Measurements from ENCODE around the gene RPP21. TPM values are rescaled to one million over a fixed set of nuclear protein-coding genes. Genes with fewer than 3 reads are reported as not detected.
"Not testable (repeated sequence)": the region's sequence is repeated elsewhere in the genome, so short reads cannot be mapped to it uniquely, and the experiment has no call there.

The RPP21 gene
- total RNA-seq, 1 donor from 2014 or later, result 35.2 TPM

DNA sequence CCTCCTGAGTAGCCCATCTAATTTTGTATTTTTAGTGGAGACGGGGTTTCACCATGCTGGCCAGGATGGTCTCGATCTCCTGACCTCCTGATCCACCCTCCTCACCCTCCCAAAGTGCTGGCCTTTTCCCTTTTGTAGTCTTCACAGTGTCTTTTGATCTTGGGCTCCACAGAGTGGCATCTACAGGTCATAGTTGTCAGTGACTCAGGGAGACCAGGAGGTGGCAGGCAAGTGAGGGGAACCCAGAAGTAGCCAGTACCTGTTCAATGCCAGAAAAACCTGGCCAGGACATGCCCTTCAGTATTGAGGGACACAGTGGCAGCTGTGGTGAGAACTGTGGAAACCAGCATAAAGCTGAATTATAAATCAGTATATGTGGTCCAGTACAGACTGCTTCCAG lies 19.6 kb downstream of the RPP21 start:
- TF ChIP-seq, protein P1, sequence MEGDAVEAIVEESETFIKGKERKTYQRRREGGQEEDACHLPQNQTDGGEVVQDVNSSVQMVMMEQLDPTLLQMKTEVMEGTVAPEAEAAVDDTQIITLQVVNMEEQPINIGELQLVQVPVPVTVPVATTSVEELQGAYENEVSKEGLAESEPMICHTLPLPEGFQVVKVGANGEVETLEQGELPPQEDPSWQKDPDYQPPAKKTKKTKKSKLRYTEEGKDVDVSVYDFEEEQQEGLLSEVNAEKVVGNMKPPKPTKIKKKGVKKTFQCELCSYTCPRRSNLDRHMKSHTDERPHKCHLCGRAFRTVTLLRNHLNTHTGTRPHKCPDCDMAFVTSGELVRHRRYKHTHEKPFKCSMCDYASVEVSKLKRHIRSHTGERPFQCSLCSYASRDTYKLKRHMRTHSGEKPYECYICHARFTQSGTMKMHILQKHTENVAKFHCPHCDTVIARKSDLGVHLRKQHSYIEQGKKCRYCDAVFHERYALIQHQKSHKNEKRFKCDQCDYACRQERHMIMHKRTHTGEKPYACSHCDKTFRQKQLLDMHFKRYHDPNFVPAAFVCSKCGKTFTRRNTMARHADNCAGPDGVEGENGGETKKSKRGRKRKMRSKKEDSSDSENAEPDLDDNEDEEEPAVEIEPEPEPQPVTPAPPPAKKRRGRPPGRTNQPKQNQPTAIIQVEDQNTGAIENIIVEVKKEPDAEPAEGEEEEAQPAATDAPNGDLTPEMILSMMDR (IDR thresholded peaks at IDR 0.05; ENCODE audit: unreplicated experiment), result no peak
- H3K36me3 Mint-ChIP-seq (ENCODE audit: low read depth, unreplicated experiment), result no peaks in the 10 kb centered on the region
- H3K4me3 Mint-ChIP-seq (ENCODE audit: unreplicated experiment), result no peak overlapping the region
- no peaks in the 10 kb centered on the region for H3K27me3 Mint-ChIP-seq (ENCODE audit: unreplicated experiment)
- H3K9me3 Mint-ChIP-seq (ENCODE audit: unreplicated experiment), result no peaks in the 10 kb centered on the region
- DNase-seq (ENCODE audit: low spot score), result no peak
- H3K27ac Mint-ChIP-seq (ENCODE audit: unreplicated experiment), result no peak overlapping the region
- H3K4me1 Mint-ChIP-seq (ENCODE audit: unreplicated experiment), result peaks cover 3% of the 10 kb centered on the region

DNA sequence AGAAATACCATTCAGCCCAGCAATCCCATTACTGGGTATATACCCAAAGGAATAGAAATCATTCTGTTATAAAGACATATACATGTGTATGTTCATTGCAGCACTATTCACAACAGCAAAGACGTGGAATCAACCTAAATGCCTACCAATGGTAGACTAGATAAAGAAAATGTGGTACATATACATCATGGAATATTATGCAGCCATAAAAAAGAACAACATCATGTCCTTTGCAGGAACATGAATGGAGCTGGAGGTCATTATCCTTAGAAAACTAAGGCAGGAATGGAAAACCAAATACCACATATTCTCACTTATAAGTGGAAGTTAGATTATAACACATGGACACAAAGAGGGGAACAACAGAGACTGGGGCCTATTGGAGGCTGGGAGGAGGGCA lies 24.3 kb downstream of the RPP21 start:
- H3K27ac Mint-ChIP-seq (ENCODE audit: unreplicated experiment); DNase-seq (ENCODE audit: low spot score); H3K4me1 Mint-ChIP-seq (ENCODE audit: unreplicated experiment); H3K27me3 Mint-ChIP-seq (ENCODE audit: unreplicated experiment); H3K36me3 Mint-ChIP-seq (ENCODE audit: low read depth, unreplicated experiment); H3K9me3 Mint-ChIP-seq (ENCODE audit: unreplicated experiment); H3K4me3 Mint-ChIP-seq (ENCODE audit: unreplicated experiment): not testable (repeated sequence)

DNA sequence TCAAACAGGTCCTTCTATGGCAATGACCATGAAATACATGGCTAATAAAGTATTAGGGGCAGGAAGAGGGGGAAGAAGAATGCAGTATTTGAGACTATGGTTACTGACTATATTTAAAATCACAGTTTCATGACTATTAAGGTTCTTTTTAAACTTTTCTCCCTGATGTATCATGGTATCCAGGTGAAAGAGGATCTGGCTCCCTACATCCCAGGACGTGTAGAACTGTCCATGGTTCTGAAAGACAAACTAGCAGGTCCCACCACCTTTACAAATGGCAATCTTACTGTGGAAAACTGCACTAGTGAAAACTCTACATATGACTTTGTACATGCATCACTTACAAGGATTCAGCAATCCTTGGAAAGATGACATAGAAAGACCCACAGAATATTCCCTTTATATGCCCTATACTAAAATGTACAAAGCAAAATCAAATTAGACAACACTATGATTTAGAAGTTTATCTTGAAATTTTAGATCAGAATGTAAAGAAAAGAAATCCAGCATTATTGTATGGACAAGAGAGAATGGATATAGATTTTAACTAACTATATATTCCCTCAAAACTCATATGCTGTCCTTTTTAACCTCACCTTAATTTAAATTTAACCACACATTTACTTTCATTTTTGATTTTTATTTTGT lies 33.5 kb downstream of the RPP21 start:
- Mint-ChIP-seq H3K4me1 (ENCODE audit: unreplicated experiment) (no peaks in the 10 kb centered on the region), H3K9me3 (ENCODE audit: unreplicated experiment) (no peaks in the 10 kb centered on the region), H3K27ac (ENCODE audit: unreplicated experiment) (no peak overlapping the region), H3K27me3 (ENCODE audit: unreplicated experiment) (peaks cover 3% of the 10 kb centered on the region), H3K36me3 (ENCODE audit: low read depth, unreplicated experiment) (no peaks in the 10 kb centered on the region), H3K4me3 (ENCODE audit: unreplicated experiment) (no peak overlapping the region)
- no peak for DNase-seq (ENCODE audit: low spot score)
- TF ChIP-seq, protein P1 (IDR thresholded peaks at IDR 0.05; ENCODE audit: unreplicated experiment), result no peak

DNA sequence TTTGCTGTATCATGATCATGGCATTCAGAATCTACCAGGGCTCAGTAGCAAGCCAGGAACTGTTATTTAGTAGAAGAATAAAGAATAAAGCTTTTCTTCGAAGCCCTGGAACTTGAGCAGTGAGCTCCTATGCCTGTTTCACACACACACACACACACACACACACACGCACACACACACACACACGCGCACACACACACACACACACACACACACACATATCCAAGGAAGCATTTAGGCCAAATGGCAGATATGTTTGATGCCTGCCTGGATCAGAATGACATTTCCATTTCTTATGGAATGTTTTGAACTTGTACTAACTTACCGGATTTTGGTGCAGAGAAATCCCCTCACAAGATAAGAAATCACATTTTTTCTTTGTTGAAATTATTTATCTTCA lies 35.5 kb downstream of the RPP21 start:
- H3K4me3 Mint-ChIP-seq (ENCODE audit: unreplicated experiment), result no peak overlapping the region
- no peak overlapping the region for H3K27ac Mint-ChIP-seq (ENCODE audit: unreplicated experiment)
- peaks cover 3% of the 10 kb centered on the region for H3K27me3 Mint-ChIP-seq (ENCODE audit: unreplicated experiment)
- no peaks in the 10 kb centered on the region for H3K4me1 Mint-ChIP-seq (ENCODE audit: unreplicated experiment)
- no peak for DNase-seq (ENCODE audit: low spot score)
- no peaks in the 10 kb centered on the region for H3K36me3 Mint-ChIP-seq (ENCODE audit: low read depth, unreplicated experiment)
- H3K9me3 Mint-ChIP-seq (ENCODE audit: unreplicated experiment), result no peaks in the 10 kb centered on the region
- TF ChIP-seq, protein P1 (IDR thresholded peaks at IDR 0.05; ENCODE audit: unreplicated experiment), result no peak

DNA sequence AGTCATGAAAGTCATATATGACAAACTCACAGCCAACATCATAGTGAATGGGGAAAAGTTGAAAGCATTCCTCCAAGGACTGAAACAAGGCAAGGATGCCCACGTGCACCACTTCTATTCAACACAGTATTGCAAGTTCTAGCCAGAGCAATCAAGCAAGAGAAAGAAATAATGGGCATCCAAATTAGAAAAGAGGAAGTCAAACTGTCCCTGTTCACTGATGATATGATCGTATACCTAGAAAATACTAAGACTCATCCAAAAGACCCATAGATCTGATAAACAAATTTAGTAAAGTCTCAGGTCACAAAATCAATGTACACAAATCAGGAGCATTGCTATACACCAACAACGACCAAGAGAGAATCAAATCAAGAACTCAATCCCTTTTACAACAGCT lies 41.2 kb downstream of the RPP21 start:
- Mint-ChIP-seq H3K4me1 (ENCODE audit: unreplicated experiment) (no peaks in the 10 kb centered on the region), H3K27me3 (ENCODE audit: unreplicated experiment) (peaks cover 1% of the 10 kb centered on the region), H3K4me3 (ENCODE audit: unreplicated experiment) (no peak overlapping the region), H3K36me3 (ENCODE audit: low read depth, unreplicated experiment) (no peaks in the 10 kb centered on the region), H3K27ac (ENCODE audit: unreplicated experiment) (no peak overlapping the region), H3K9me3 (ENCODE audit: unreplicated experiment) (no peaks in the 10 kb centered on the region)
- TF ChIP-seq, protein P1 (IDR thresholded peaks at IDR 0.05; ENCODE audit: unreplicated experiment), result no peak
- no peak for DNase-seq (ENCODE audit: low spot score)
